CMK (cell line): ENCODE data around the gene ANKRD65.
A peak's percentile ranks its signal among the peaks of the same experiment; 100 is the strongest.
"Not testable (repeated sequence)": the region's sequence is repeated elsewhere in the genome, so short reads cannot be mapped to it uniquely, and the experiment has no call there.

Source experiments
- DNase-seq: peaks from one replicate; pipeline ENCODE4 v3.0.0-alpha.2; 2010; ENCODE audit warnings: low read depth

The ANKRD65 gene

DNA sequence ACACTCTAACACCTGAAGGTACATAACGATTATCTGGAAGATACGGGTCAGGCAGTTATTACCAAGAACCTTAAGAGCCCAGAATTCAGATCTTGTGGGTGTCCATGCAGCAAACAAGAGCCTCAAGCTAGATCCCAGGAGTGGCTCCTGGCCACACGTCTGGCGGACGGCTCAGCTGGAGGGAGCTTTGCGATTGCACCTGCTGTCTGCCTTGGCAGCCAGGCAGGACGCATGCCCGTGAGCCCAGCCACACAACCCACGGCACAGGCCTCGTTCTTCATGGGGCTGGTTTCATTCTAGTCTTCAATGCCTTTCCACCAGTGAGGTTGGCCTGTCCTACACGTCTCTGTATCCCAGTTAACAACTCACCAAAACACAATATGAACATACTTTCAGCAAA lies 27.6 kb downstream of the ANKRD65 start:
- no peak for DNase-seq

DNA sequence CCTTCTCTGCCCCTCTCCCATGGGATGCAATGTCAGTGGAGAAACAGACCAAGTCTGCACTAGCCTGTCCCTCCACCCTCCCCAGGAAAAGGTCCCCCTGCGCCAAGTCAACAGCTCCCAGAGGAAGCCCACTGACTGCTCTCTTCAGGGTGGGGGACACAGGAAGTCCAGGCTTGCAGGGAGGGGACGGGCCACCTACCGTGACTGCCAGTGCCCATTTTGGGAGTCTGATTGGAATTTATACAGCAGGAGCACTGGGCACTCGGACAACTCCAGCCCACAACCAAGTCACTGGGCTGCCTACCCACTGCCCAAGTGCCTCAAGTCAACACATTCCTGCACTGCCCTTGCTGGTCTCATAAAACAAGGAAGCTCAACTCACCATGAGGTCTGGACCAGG lies 28.1 kb downstream of the ANKRD65 start:
- no peak for DNase-seq

DNA sequence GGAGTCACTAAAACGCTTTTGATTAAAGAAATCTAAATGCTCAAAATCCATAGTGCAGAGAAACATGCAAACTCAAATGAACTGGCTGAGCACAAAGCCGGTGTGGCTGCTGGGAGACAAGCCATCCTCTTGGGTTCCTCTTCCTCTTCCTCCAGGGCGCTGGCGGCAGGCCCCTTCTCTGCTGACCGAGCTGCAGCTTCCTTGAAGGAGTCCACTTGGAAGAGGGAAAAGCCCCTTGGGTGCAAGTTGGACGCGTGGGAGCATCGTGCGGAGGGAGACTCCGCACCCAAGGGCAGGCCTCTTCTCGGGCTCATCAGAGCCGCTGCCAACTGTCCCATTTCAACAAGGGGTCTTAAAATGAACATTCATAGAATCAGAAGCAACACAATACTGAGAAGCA lies 29.9 kb downstream of the ANKRD65 start:
- DNase-seq: no peak

DNA sequence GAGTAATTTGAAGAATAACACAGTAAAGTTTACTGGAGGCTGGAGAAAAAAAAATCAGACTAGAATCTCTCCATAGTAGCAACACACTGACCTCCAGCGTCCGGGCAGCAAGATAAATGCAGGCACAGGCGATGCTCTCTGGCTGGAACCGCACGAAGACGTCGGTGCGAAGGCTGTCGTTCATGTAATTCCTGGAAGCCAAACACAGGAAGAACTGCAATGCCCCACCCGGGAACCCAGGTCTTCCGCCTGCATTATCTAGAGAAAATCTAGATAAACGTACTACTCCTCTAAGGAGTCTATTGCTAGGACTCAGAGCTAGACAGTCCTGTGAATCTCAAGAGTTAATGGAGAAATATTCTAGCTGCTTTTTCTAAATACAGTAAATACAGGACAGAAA lies 30.4 kb downstream of the ANKRD65 start:
- DNase-seq: no peak

DNA sequence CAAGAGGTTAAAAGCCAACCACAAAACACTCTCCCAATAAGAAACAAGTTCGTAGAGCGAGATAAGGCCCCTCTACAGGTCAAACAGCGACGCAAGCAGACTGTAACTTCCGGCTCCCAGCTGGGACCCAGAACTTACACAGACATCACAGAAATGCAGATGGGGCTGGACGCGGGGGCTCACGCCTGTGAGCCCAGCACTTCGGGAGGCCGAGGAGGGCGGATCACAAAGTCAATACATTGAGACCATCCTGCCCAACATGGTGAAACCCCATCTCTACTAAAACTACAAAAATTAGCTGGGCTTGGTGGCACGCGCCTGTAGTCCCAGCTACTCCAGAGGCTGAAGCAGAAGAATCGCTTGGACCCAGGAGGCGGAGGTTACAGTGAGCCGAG lies 33.0 kb downstream of the ANKRD65 start:
- DNase-seq: no peak

DNA sequence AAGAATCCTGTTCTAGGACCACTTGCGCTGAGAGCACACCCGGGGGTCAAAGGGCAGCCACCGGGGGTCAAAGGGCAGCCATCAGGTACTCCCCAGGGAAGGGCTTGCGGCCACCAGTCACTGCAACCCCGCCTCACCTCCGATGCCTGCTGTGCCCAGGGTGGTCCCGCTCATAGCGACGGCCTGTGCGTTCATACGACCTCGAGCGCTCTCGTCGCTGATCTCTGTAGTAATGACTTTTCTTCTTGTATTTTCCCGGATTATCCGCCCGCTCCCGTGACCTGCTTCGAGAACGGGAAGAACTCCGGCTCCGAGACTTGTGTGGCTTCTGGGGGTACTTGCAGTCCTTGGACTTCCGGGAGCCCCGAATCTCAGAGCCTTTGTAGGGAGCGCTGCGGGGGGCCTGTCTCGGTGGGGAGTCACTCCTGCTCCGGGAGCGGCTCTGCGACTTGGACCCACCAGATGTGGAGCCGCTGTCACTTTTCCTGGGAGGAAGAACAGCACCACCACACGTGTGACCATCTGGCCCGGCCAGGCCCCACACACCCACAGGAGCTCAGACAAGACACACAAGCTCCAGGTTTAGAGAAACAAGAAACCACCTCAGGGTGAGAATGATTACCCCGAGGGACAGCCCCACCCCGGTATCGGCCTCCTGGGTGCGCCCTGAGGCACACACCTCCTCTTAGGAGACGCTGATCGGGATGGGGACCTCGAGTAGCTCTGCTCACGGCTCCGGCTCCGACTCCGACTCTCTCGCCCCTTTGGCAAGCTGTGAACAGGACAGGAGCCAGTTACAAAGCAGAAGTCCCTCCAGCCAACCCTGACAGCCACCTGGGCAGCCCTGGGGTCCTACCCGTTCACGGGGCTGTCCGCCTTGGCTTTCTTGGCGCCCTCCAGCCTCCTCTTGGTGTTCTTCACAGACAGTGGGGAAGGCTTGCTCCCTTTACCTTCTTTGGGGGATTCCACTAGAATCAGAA lies 33.7 kb downstream of the ANKRD65 start:
- no peak for DNase-seq

DNA sequence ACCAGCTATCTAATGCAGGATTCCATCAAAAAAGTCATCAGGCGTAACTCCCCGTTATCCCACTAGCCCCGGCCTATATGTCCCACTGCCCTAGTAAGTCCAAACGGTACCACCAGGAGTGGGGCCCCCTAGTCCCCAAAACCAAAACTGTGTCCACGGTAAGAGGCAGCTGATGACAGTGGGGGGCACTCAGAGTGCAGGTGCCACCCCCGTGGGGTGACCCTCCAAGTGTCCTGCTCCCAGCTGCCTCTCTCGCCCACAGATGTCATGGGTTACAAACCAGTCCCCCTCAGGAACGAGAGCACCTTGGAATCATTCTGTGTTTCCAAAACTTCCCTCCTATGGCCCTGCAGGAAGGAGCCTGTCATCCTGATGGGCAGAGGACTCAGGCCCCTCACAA lies 35.1 kb downstream of the ANKRD65 start:
- DNase-seq: no peak

DNA sequence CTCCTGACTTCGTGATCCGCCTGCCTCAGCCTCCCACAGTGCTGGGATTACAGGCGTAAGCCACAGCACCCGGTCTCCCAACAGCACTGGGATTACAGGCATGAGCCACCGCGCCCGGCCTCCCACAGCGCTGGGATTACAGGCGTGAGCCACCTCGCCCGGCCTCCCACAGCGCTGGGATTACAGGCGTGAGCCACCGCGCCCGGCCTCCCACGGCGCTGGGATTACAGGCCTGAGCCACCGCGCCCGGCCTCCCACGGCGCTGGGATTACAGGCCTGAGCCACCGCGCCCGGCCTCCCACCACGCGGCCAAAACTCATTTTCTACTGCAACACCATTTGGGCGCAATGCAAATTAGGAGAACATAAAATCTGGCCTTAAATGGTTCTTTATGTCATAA lies 35.7 kb downstream of the ANKRD65 start:
- DNase-seq: not testable (repeated sequence)

DNA sequence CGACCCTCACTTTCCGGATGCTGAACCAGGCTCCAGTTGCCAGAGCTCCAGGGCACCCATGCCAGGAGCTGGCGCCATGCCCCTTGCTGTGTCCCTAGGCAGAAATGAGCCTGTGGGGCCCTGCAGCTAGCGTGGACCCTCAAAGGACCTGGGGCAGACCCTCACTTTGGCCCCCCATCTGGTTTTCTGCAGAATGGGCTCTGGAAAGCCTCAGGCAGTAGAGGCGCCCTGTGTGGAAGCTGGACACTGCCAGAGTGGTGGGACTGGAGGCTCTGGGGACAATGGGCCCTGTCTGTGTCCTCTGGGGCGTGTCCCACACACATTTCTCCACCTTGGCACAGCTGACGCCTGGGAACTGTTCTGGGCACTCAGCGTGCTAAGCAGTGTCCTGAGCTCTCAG lies 39.8 kb downstream of the ANKRD65 start:
- no peak for DNase-seq

DNA sequence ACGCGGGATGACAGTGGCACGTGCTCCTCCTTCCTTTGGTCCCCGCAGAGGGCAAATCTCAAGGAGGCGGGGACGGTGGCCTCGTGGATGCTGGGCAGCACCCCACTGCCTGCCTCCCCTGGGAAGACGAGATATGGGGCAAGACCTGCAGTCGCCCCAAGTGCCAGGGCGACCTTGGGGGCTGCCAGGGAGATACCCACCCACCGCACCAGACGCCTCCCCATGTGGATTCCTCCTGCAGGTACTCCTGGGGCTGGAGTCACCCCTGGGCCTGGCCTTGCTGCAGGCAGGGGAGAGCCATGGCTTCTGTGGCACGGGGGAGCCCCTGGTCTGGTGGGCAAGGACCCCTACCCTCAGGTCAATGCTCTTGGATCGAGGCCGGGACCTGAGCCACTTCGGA lies 40.2 kb downstream of the ANKRD65 start:
- no peak for DNase-seq

DNA sequence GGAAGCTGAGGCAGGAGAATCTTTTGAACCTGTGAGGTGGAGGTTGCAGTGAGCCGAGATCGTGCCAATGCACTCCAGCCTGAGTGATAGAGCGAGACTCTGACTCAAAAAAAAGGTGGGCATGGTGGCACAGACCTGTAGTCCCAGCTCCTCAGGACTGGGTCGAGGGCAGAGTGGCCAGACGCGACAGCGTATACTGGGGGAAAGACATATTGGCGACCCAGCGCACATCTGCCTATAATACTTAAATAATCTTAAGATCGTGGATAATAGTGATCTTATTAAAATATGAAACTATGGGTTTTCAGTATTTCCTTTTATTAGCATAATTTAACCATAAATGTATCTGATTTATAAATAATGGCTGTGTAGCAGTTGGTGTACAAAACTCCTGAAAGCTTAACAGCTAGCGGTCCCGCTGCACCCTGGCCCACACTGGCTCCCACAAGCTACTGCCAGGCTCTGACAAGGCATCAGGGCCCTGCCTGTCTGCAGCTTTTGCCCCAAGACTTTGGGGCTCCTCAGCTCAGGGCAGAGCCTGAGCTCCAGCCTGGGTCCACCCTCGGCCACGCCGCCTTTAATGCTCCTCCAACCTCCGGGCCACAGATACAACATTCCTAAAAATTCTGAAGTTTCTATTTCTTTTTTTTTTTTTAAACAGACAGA lies 43.4 kb downstream of the ANKRD65 start:
- DNase-seq: no peak

DNA sequence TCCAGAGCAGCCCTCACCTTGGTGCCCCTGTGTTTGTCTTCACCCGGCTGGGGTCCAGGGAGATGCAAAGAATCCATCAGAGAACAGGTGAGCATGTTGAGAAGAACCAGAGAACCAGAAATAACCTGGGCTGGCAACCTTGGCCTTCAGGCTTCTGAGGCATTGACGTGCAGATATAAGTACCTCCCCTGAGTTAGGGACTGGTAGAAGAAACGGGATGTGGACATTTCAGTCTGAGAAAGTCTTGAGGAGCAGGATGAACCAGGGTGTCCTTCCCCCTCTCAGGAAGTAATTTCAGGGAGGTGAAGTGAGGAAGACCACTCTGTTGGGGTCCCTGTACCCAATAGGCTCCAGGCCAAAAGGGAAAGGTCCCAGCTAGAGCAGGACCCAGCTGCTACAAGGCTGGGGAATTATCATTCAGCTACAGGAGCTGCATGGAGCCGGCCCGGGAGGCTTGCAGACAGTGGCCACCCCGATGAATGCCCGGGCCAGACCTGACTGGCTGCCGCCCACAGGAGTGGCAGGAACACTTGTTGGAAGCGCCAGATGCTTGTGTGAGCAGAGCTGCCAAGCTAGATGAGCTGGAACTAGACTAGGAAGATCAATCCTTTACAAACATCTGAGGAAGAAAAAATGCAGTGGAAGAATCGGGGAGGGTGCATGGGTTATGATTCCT lies 44.4 kb downstream of the ANKRD65 start:
- DNase-seq: no peak

DNA sequence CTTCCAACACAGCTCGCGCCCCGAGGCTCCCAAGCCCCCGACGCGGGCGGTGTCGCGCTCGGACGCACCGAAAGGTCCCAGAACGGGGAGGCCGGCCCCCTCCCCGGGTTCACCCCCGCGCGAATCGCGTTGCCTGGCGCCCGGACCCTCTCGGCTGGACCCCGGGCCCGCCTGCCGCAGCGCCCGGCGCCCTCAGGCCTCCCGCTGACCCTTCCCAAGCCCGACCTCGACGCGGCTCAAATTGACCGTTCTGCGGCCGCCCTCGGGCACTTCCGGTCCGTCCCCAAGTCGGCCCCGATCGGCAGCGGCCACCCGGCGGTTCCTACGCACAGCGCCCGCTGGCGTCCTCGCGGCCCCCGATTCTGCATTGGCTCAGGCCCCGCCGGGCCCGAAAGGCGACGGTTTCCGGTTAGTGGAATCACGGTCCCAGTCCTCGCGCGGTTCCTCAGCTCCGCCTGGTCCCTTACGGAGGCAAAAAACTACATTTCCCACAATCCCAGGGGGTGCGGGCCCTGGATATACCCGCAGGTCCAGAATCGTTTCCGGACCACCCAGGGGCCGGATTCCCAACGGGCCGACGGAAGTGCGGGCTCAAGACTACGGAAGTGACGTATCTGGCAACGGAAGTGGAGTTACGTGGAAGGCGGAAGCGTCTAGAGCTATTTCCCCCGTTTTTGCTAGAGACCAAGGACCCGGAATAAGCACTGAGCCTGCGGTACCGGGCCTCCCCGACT lies 46.0 kb downstream of the ANKRD65 start, which contains the start of gene AURKAIP1:
TSS of gene AURKAIP1 (minus strand) at position 279 of the 734 bp plus-strand sequence. CDS start 451 bp downstream, outside the sequence.
- DNase-seq: peak; percentile 100

DNA sequence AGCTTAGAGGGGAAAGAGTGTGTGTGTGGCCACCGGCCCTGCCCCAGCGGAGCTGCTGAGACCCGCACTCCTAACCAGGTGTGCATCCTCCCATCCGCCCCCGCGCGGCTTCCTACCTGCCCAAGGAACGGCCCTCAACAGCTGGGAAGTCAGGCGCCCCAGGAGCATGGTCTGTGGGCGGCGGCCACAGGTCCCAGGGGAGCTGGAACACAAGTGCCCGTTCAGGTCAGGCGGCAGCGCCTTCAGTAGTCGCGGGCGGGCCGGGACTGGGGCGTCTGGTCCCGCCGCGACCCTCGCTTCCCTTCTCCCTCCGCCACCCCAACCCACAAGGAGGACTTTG lies 46.5 kb downstream of the ANKRD65 start:
- no peak for DNase-seq

DNA sequence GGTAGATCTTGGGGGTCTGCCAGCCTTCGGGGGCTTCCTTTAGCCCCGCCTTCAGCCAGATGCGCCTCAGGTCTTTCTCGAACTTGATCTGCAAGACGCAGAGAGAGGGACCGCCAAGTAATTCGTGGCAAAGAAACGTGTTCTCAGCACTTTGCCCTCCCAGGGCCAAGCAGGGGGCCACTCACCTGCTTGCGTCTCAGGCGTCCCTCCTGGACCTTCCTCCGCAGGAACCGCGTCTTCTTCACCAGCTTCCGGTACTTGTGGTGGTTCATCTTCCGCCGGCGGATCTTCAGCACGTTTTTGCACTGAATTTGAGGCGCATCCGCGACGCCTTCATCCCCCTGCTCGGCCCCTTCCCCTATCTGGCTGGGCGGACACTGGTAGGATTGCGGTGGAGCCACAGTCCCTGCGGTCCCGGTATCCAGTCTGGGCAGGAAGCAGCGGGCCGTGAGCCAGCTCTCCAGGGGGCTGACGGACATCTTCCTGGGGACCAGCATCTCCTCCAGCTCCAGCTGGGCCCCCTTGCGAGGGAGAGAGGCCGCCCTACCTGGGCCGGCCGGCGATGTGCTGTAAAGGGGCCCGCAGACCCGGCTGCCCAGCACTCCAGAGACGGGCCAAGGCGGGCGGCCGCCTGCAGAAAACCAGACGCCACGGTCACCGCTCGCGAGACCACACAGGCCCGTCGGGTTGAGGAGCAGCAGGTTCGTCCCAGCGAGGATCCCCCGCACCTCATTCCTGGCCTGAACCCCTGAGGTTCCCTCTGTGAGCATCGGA lies 47.1 kb downstream of the ANKRD65 start:
- no peak for DNase-seq

DNA sequence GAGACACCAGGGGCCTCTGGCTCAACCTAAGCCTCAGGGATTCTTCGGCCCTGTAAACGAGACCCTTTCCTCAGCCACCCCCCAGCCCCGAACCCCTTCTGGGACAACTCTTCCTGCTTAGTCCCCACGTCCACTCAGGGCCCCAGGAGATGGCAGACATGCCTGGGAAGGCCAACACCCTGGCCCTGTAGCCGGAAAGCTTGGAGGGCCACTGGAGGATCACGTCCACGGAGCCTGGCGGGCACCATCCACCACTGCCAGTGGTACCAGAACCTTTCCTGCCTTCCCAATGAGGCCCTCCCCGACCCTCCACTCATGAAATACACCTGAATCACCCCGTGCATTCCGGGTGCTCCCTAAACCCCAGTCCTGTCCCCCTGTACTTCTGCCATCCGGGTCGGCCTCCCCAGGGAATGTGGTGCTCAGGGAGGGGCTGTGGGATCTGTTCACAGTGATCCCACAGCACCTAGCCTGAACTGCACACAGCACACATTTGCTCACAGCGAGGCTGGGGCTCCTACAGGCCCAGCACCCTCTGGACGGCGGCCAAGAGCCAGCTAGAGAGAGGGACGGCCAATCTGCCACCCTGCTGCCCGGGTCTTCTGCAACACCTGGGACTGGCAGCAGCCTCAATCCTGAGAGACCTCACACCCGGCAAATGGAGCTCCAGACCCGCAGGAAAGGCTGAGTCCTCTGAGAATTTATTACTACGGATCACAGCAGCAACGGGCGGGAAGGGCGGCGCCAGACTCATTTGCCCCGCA lies 47.8 kb downstream of the ANKRD65 start:
- DNase-seq: no peak

DNA sequence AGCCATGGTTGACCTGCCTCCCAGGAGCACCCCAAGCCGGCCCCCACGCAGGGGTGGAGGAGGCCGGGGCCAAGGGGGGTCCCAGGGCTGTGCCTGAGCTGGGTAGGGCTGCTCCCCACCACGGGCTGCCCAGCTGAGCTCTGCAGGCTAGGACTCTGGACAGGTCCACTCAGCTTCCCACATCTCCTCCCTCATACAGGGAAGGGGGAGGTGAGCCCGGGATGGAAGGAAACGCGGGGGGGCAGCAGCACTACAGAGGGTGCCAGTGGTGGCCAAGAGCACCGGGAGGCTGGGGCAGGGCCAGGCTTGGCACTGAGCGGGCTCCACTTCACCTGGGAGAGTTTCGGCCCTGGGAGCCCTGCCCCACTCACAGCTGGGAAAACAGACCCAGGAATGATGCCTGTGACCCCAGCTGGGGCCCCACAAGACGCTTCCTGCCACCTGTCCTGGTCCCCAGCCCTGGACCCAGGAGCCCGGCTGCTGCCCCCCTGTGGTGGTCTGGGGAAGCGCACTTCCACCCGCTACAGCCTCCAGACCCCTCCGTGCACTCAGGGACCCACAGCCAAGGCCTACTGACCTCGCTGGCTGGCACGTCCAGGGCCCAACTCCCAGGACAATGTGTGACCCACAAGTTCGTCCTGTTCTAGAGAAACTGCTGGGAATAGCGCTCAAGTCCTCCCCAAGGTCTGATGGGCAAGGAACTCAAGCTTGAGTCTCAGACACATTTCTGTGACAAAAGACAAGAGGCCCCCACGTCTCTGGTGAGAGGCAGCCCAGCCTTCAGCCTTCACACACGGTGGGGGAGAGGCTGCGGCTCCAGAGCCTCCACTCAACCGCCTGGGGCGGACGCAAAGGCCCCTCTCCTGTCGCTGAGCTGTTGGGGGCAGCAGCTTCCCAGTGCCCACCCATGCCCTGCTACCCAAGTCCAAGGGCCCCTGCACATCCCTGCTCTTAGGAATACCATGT lies 49.0 kb downstream of the ANKRD65 start:
- no peak for DNase-seq

DNA sequence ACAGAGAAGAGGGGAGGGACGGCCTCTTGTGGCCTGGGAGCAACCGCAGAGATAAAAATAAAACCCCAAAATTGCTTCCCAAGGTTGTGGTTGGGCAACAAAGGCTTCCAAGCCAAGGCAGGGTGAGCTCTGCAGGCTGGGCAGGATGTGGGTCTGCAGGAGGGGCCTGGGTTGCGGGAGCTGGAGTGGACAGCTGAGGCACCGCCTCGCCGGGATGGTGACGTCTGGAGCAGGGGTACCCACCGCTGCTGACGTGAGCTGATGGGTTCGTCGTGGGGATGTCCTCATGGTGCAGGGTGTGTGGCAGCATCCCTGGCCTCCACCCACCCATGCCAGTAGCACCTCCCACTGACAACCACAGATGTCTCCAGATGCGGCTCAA lies 49.7 kb downstream of the ANKRD65 start:
- DNase-seq: peak; percentile 89

DNA sequence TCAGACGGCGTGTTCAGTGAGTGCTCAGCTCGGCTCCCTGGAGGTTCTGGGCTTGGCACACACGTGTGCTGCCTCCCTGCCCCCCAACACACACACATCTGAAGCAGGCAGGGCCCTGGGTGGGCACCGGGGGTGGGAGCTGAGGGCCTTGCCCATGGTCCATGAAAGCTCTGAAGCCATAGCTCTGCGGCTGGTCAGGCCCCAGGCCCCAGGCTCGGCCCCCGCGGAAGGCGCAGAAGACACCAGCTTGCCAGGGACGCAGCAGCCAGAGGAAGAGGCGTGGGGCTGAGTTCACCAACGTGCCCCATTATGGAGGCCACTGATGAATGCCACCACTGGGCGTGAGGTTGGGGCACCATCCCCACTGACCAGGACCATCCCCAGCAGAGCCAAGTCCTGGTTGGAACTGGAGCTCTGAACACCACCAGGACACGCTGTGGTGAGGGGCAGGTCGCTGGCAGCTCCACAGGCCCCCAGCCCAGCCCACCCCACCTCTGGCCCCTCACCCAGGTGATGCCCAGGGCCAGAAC lies 50.2 kb downstream of the ANKRD65 start:
- DNase-seq: no peak
